HG03159 (cell line): ENCODE measurements around the gene PIP4K2A.

Experiments used
- ATAC-seq: cut with Tn5 transposase; IDR thresholded peaks from one replicate; pipeline ENCODE4 v1.9.1; 2021; ENCODE audit warnings: mild to moderate bottlenecking, moderate library complexity; ENCODE audit not compliant: unreplicated experiment

PIP4K2A gene

GRCh38 chr10:22643775-22644174 lies 70.6 kb downstream of the PIP4K2A start:
- no peak for ATAC-seq

GRCh38 chr10:22643116-22643515 lies 71.3 kb downstream of the PIP4K2A start:
- no peak for ATAC-seq

GRCh38 chr10:22641743-22642142 lies 72.6 kb downstream of the PIP4K2A start:
- ATAC-seq = no peak

GRCh38 chr10:22640359-22640758 lies 74.0 kb downstream of the PIP4K2A start:
- ATAC-seq = no peak

GRCh38 chr10:22638863-22639262 lies 75.5 kb downstream of the PIP4K2A start:
- ATAC-seq = no peak

- ATAC-seq = no peak
Observed at GRCh38 chr10:22637491-22637890, 76.9 kb downstream of the PIP4K2A start.

GRCh38 chr10:22635650-22636049 lies 78.7 kb downstream of the PIP4K2A start:
- no peak for ATAC-seq

GRCh38 chr10:22634606-22635459 lies 79.5 kb downstream of the PIP4K2A start:
- no peak for ATAC-seq

GRCh38 chr10:22634093-22634492 lies 80.3 kb downstream of the PIP4K2A start:
- no peak for ATAC-seq

- ATAC-seq = no peak
Observed at GRCh38 chr10:22633528-22633927, 80.8 kb downstream of the PIP4K2A start.

- no peak for ATAC-seq
Observed at GRCh38 chr10:22633106-22633505, 81.3 kb downstream of the PIP4K2A start.

GRCh38 chr10:22631646-22632278 lies 82.6 kb downstream of the PIP4K2A start:
- no peak for ATAC-seq

- no peak for ATAC-seq
Observed at GRCh38 chr10:22631185-22631584, 83.2 kb downstream of the PIP4K2A start.

GRCh38 chr10:22630234-22631174 lies 83.9 kb downstream of the PIP4K2A start:
- ATAC-seq = peak; percentile 83

GRCh38 chr10:22629852-22630233 lies 84.5 kb downstream of the PIP4K2A start:
- peak; percentile 35 for ATAC-seq

- no peak for ATAC-seq
Observed at GRCh38 chr10:22629126-22629525, 85.3 kb downstream of the PIP4K2A start.

GRCh38 chr10:22628309-22628708 lies 86.1 kb downstream of the PIP4K2A start:
- no peak for ATAC-seq

GRCh38 chr10:22626784-22627183 lies 87.6 kb downstream of the PIP4K2A start:
- ATAC-seq = no peak

GRCh38 chr10:22625516-22626290 lies 88.7 kb downstream of the PIP4K2A start:
- no peak for ATAC-seq

- no peak for ATAC-seq
Observed at GRCh38 chr10:22624287-22624738, 90.1 kb downstream of the PIP4K2A start.
